Retinal pigment epithelial cell (primary cell): Measurements from ENCODE around the gene NHS.

ENCODE experiments used
- DNase-seq: peaks from one replicate; pipeline ENCODE4 v3.0.0-alpha.2; 2010; ENCODE audit warnings: low read depth
- H3K4me3 ChIP-seq: 2 replicates; pipeline ENCODE4 v1.5.1; 2011; ENCODE audit warnings: mild to moderate bottlenecking, low read length, control low read depth, moderate library complexity
- TF ChIP-seq, protein P1 (sequence below): conservative IDR thresholded peaks from 2 replicates; pipeline ENCODE4 v1.5.1; 2011; ENCODE audit warnings: low read depth, low read length, control low read depth, inconsistent platforms

NHS gene

DNA sequence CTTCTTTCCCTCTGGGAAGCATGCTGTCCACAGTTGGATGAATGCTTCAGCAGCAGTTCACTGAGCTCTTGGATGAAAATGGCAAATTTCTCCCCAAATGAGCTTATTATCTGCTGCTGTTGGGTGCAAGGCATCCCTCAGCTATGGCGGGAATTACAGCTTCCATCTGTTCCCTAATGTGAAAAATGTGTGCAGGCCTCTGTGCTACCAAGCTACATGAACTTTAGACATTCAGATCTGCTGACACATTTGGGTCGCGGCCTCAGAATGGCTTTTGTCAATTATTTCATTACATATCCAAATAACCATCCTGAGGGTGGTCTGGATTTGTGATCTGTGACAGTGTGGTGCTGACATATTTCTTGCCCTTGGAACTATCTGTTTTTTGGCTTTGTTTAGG lies 242.8 kb downstream of the NHS start:
- DNase-seq, result no peak
- H3K4me3 ChIP-seq, result no peak overlapping the region
- TF ChIP-seq, protein P1, sequence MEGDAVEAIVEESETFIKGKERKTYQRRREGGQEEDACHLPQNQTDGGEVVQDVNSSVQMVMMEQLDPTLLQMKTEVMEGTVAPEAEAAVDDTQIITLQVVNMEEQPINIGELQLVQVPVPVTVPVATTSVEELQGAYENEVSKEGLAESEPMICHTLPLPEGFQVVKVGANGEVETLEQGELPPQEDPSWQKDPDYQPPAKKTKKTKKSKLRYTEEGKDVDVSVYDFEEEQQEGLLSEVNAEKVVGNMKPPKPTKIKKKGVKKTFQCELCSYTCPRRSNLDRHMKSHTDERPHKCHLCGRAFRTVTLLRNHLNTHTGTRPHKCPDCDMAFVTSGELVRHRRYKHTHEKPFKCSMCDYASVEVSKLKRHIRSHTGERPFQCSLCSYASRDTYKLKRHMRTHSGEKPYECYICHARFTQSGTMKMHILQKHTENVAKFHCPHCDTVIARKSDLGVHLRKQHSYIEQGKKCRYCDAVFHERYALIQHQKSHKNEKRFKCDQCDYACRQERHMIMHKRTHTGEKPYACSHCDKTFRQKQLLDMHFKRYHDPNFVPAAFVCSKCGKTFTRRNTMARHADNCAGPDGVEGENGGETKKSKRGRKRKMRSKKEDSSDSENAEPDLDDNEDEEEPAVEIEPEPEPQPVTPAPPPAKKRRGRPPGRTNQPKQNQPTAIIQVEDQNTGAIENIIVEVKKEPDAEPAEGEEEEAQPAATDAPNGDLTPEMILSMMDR, result no peak

DNA sequence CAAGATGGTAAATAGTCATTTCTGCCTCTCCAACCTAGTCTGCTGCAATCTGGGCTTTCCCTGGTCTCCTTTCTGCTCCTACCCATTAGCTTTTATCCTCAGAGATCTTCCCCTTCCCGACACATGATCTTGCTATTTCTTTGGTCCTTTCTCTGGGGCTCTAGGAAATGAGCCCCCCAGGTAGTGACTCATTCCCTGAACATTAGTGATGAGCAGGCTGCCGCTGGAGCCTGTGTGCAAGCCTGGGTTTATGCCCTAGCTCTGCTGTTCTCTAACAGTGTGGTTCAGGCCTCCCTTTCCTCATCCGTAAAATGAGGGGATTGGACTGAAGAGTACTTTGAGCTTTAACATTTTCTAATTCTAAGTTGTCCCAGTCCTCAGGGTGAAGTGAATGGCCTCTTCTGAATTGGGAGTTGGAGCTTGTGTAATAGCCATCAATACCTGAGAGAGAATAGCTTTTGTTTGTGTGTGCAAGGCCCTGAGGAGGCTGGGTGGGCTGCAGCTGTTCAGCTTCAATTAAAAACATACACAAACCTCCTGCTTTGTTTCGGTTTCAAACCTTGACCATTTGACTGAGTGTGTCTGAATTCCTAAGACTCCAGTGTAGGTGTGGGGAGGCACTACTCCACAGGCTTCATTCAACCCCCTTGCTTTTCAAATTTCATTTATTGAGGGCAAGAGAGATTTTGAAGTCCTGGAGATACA lies 246.7 kb downstream of the NHS start:
- TF ChIP-seq, protein P1, result no peak
- DNase-seq, result no peak
- no peak overlapping the region for H3K4me3 ChIP-seq

DNA sequence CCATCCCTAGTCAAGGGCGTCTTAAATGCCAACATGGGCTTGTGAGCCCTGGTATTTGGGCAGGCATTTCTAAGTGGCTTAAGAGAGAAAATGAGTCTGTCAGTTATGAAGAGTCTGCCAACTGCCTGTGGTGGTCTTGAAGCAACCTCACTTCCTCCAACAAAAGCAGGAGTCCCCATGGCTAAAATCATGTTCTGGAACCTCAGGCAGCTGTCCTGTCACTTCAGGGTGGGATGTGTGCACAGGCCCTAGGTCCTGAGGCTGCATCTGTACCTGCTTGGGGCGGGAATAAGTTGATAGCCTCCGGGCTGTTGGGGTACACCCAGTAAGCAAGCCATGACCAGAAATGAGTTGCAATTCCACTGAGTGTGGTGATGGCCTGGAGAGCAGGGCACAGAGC lies 247.3 kb downstream of the NHS start:
- TF ChIP-seq, protein P1, result no peak
- H3K4me3 ChIP-seq, result no peak overlapping the region
- DNase-seq, result no peak

DNA sequence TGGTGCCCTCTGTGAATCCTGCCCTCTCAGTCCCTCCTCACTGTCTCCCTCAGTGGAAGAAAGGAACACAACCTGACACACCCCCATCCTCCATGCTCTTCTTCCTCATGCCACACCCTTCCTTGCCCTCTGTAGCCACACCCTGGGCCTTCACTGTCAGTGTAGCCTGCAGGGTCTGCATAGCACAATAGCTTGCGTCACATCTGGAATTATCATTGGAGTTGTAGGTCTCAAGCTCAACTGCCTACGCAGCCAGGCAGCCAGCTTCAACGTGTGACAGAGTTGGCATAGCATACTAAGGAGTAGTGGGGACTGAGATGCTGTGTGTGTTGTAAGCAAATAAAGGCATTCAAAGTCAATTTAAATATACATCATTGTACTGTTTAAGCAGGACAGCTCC lies 248.8 kb downstream of the NHS start:
- TF ChIP-seq, protein P1, result no peak
- H3K4me3 ChIP-seq, result no peak overlapping the region
- no peak for DNase-seq

DNA sequence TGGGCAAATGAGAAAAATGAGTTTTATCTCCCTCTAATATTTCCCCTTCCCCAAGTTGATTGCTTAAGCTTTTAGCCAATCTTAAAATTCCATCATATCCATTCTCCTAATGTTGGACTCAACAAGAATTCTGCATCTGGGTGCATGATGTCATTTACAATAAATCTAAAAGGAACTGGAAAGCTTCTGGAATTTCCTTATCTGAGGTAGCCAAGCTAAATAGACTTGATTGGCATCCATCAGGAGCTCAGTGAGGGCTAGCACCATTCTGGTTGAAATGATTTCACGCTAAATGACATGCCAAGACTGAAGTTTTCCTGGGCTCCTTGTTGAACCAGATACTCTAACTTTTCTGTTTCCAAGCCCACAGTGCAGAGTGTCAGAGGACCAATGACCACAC lies 252.0 kb downstream of the NHS start:
- TF ChIP-seq, protein P1, result no peak
- DNase-seq, result no peak
- H3K4me3 ChIP-seq, result no peak overlapping the region

DNA sequence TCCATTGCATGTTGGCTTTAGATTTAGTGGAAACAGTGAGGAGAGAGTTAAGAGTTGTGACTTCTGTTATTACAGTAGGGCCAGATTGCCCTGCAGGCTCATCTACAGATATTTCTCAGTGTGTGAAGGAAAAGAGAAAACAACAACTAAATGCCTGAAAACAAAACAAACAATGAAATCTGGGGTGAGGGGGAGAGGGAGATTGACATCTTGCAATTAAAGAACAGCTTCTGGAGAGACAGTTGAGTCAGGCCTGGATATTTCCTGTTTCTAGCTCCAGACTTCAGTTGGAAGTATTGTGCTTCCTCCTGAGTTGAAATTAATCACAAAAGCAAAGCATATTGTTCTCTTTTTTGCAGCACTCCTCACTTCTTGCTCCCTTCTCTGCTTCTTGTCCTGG lies 254.0 kb downstream of the NHS start:
- no peak for DNase-seq
- no peak overlapping the region for H3K4me3 ChIP-seq
- TF ChIP-seq, protein P1, result no peak

DNA sequence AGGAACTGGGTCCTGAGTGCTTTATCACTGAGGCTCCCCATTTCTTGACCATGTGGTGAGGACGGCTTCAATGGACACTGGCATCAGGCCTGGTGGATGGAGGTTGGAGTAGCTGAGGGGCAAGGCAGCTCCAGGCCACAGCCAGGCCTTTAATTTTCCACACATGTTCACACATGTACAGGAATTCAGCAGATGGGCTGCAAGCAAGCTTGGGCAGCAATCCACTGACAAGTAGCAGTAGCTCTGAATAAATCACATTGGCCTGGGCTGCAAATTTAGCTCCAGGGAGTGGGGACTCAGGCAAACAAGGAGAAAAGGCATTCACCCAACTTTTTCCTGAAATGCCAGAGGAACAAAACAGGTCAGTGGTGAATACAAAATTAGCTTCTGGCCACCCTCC lies 254.5 kb downstream of the NHS start:
- TF ChIP-seq, protein P1, result no peak
- no peak for DNase-seq
- no peak overlapping the region for H3K4me3 ChIP-seq
